CD8-positive, alpha-beta memory T cell (primary cell): Measurements from ENCODE around the gene SYVN1. TPM values are rescaled to one million over a fixed set of nuclear protein-coding genes. Genes with fewer than 3 reads are reported as not detected.
A peak's percentile ranks its signal among the peaks of the same experiment; 100 is the strongest.

ENCODE experiments used
- CTCF ChIA-PET: fragments of 350-600 bp; sonication (Branson Sonifier 250); formaldehyde crosslinking; loops from one replicate; lab custom pipeline; 2021; ENCODE audit warnings: antibody characterized with exemption; lab: Charles Lee
- POLR2A ChIA-PET: fragments of 350-600 bp; sonication (Branson Sonifier 250); formaldehyde crosslinking; loops from one replicate; lab custom pipeline; 2021; ENCODE audit warnings: antibody characterized with exemption; lab: Charles Lee
- DNase-seq, 5 donors: peaks; one replicate each; pipeline versions ENCODE4 v3.0.0 to v3.0.0-alpha.2; 2020 to 2022; ENCODE audit warnings: mixed read lengths in 1 of 5
- H3K27ac ChIP-seq: one replicate; pipeline ENCODE4 v1.7.0; 2013; ENCODE audit warnings: low read depth, mild to moderate bottlenecking, low read length, moderate library complexity
- H3K27me3 ChIP-seq: 2 replicates; pipeline ENCODE4 v1.7.0; 2013; ENCODE audit warnings: low read length, mild to moderate bottlenecking; ENCODE audit not compliant: insufficient read depth, poor library complexity, severe bottlenecking
- H3K36me3 ChIP-seq: 2 replicates; pipeline ENCODE4 v1.7.0; 2013; ENCODE audit warnings: mild to moderate bottlenecking, low read length, moderate library complexity; ENCODE audit not compliant: insufficient read depth
- H3K4me1 ChIP-seq: 2 replicates; pipeline ENCODE4 v1.7.0; 2013; ENCODE audit warnings: mild to moderate bottlenecking, low read length, moderate library complexity; ENCODE audit not compliant: insufficient read depth
- H3K4me3 ChIP-seq: 2 replicates; pipeline ENCODE4 v1.7.0; 2013; ENCODE audit warnings: mild to moderate bottlenecking, low read length
- H3K9me3 ChIP-seq: 2 replicates; pipeline ENCODE4 v1.7.0; 2013; ENCODE audit warnings: mild to moderate bottlenecking, low read length
- H3K27ac Mint-ChIP-seq, 8 donors: one replicate each; pipeline ENCODE4 v1.8.0; 2020 to 2021; ENCODE audit warnings: mixed read lengths in 8 of 8, mild to moderate bottlenecking in 6 of 8, inconsistent platforms in 3 of 8, moderate library complexity in 3 of 8
- H3K27me3 Mint-ChIP-seq, 2 donors: one replicate each; pipeline ENCODE4 v1.8.0; 2020 to 2021; ENCODE audit warnings: mixed read lengths in 2 of 2, mild to moderate bottlenecking in 1 of 2, moderate library complexity in 1 of 2
- H3K36me3 Mint-ChIP-seq, 3 donors: one replicate each; pipeline ENCODE4 v1.8.0; 2020 to 2021; ENCODE audit warnings: mixed read lengths in 3 of 3, inconsistent platforms in 1 of 3, mild to moderate bottlenecking in 1 of 3
- H3K4me1 Mint-ChIP-seq, 3 donors: one replicate each; pipeline ENCODE4 v1.8.0; 2020 to 2021; ENCODE audit warnings: mixed read lengths in 3 of 3, inconsistent platforms in 1 of 3, mild to moderate bottlenecking in 1 of 3
- H3K4me3 Mint-ChIP-seq, 7 donors: one replicate each; pipeline ENCODE4 v1.8.0; 2020 to 2021; ENCODE audit warnings: mixed read lengths in 7 of 7, mild to moderate bottlenecking in 6 of 7, moderate library complexity in 4 of 7, inconsistent platforms in 2 of 7
- H3K9me3 Mint-ChIP-seq, 5 donors: one replicate each; pipeline ENCODE4 v1.8.0; 2020 to 2022; ENCODE audit warnings: mixed read lengths in 5 of 5, mild to moderate bottlenecking in 3 of 5, moderate library complexity in 2 of 5, inconsistent platforms in 1 of 5
- polyA plus RNA-seq: library from polyadenylated mRNA; unstranded; fragments of 300-500 nt; fragmentation: Illumina TruSeq; gene quantifications from one replicate; pipeline ENCODE4 v1.2.3, GENCODE V29; 2021
- total RNA-seq, 2 experiments: library from RNA; stranded (reverse); gene quantifications; one replicate each; pipeline ENCODE4 v1.2.3, GENCODE V29; 2021

The SYVN1 gene
- total and polyA plus RNA-seq, 3 experiments from 2014 or later, result 19.6 to 39.7 (median 35.1) TPM

DNA sequence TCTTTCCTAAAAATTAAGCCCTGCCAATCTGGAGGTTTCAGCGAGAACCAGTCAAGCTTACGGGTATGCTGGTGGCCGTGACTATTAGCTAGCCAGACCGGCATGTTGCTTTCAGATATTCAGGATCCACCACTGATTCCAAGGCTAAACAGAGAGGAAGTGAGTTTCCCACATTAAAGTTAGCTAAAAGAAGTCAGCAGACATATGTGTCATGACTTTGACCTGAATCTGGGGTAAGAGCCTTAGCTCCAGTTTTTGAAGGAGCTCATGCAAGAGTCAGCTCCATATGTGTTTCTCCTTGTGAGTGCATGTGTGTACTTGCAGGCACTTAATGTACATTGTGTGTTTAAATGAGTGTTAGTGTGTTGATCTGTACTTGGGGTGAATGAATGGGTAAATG, 48.9 kb downstream of the SYVN1 start:
- H3K36me3 Mint-ChIP-seq, result peaks cover 4 to 55% (median 11%) of the 10 kb centered on the region in 3 donors
- Histone ChIP-seq H3K36me3 (peaks cover 13% of the 10 kb centered on the region), H3K27me3 (no peaks in the 10 kb centered on the region), H3K9me3 (no peaks in the 10 kb centered on the region), H3K27ac (no peak overlapping the region), H3K4me1 (peaks cover 26% of the 10 kb centered on the region), H3K4me3 (no peak overlapping the region)
- H3K4me3 Mint-ChIP-seq, result peak overlapping the region; percentile 91 to 96 (median 92)
- DNase-seq, result no peak
- H3K9me3 Mint-ChIP-seq, result no peaks in the 10 kb centered on the region
- peaks cover 23 to 32% (median 28%) of the 10 kb centered on the region in 3 donors for H3K4me1 Mint-ChIP-seq
- CTCF ChIA-PET, result interaction anchor here (0.7 to 2.0 kb wide), 5 partner anchors 12 to 71 kb away, joined by 4 to 7 read pairs (median 5); partner anchors contain the start of genes ARL2, FAU, MRPL49 and SNX15
- peaks cover 0 to 2% of the 10 kb centered on the region in 2 donors for H3K27me3 Mint-ChIP-seq
- POLR2A ChIA-PET, result interaction anchor here (0.8 to 1.4 kb wide), 2 partner anchors 32 to 37 kb away, joined by 3 to 6 read pairs; partner anchors contain the start of genes FAU, MRPL49 and ZNHIT2
- H3K27ac Mint-ChIP-seq, result peak overlapping the region; percentile 4 to 99 (median 97)

DNA sequence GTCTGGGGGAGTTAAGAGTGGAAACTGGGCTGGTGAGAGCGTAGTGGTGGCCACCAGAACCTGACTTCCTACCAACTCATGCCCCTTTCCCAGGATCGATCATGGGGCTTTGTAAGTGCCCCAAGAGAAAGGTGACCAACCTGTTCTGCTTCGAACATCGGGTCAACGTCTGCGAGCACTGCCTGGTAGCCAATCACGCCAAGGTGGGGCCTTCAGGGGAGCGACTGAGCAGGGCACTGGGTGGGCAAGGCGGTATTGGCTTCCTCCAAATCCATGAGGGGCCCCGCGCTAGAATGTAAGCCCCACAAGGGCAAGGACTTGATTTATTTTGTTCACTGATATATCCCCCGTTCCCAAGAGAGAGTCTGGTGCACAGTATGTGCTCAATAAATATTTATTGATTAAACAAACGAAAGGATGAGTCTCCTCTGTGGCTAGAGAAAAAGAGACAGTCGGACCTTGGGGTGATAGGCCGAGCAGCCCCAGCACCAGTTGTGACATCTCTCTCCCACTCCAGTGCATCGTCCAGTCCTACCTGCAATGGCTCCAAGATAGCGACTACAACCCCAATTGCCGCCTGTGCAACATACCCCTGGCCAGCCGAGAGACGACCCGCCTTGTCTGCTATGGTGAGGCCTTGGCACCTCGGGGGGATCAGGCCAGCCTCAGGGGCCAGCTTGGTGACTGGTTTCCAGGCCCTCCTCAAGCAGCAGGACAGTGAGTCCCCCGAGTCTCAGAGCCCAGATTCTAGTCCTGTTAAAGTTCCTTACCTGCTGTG, 49.5 kb downstream of the SYVN1 start:
- Histone ChIP-seq H3K27ac (peak overlapping the region; percentile 91), H3K36me3 (peaks cover 13% of the 10 kb centered on the region), H3K27me3 (no peaks in the 10 kb centered on the region), H3K4me1 (peaks cover 26% of the 10 kb centered on the region), H3K9me3 (no peaks in the 10 kb centered on the region), H3K4me3 (peak overlapping the region; percentile 86)
- Mint-ChIP-seq H3K4me1 (peaks cover 23 to 32% (median 28%) of the 10 kb centered on the region in 3 donors), H3K36me3 (peaks cover 4 to 55% (median 11%) of the 10 kb centered on the region in 3 donors), H3K27ac (peak overlapping the region; percentile 96 to 99 (median 97)), H3K27me3 (peaks cover 0 to 2% of the 10 kb centered on the region in 2 donors), H3K4me3 (peak overlapping the region; percentile 91 to 96 (median 92)), H3K9me3 (no peaks in the 10 kb centered on the region)
- CTCF ChIA-PET, result interaction anchor here (0.7 to 2.0 kb wide), 5 partner anchors 12 to 71 kb away, joined by 4 to 7 read pairs (median 5); partner anchors contain the start of genes ARL2, FAU, MRPL49 and SNX15
- DNase-seq, result no peak
- POLR2A ChIA-PET, result interaction anchor here (0.8 to 1.4 kb wide), 2 partner anchors 33 to 37 kb away, joined by 3 to 6 read pairs; partner anchors contain the start of genes FAU, MRPL49 and ZNHIT2

DNA sequence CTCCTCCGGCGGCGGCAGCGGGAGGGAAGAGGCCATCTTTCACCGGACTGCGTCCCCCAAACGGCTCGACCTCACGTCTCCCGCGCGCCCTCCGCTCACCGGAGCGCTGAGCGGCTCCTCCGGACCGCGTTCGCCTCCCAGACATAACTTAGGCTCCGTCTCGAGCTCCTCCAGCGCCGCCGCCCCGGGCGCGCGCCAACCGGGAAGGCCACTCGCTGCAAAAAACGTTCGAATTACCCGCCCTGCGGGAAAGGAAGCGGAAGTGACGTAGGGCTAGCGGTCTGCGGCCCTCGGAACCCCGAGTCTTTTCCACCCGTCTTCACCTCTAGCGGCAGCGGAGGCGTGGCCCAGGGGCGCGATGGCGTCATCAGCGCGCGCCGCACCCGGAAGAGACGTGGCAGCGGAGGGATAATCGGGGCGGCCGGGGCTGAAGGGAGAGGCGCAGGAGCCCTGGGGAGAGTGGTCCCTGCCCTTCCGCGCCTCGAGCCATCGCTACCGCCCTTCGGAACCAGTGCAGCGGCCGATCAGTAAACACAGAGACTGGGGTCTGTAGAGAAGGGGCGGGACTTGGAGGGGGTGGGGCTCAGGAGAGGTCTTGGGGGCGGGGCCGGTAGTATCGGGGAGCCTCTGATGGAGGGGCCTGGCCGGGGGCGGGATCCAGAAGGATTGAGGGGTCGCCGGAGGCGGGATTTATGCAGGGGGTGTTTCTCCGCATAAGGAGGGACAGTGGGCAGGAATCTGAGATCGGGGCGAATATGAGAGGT, 50.3 kb downstream of the SYVN1 start, which contains the start of the genes CDCA5 and ZFPL1:
Gene CDCA5 (minus strand): TSS at position 207 of the 764 bp plus-strand sequence. CDS start 62 bp downstream, at position 145.
Gene ZFPL1 (plus strand): TSS at position 389 of the 764 bp plus-strand sequence. CDS start 477 bp downstream, outside the sequence.
- Histone ChIP-seq H3K27me3 (no peaks in the 10 kb centered on the region), H3K4me3 (peak within 1 kb of the TSS; percentile 86), H3K27ac (peak within 1 kb of the TSS; percentile 91), H3K4me1 (peaks cover 26% of the 10 kb centered on the region), H3K9me3 (no peaks in the 10 kb centered on the region), H3K36me3 (peaks cover 13% of the 10 kb centered on the region)
- Mint-ChIP-seq H3K4me3 (peak within 1 kb of the TSS; percentile 91 to 96 (median 92)), H3K4me1 (peaks cover 23 to 32% (median 28%) of the 10 kb centered on the region in 3 donors), H3K27me3 (peaks cover 0 to 2% of the 10 kb centered on the region in 2 donors), H3K9me3 (no peaks in the 10 kb centered on the region), H3K36me3 (peaks cover 4 to 47% (median 11%) of the 10 kb centered on the region in 3 donors), H3K27ac (peak within 1 kb of the TSS; percentile 96 to 99 (median 97))
- DNase-seq, result peak; percentile 93 to 97 (median 96)
- ChIA-PET CTCF (interaction anchor here (1.7 to 2.4 kb wide), 2 partner anchors 27 to 38 kb away, joined by 5 to 13 read pairs; partner anchors contain the start of genes FAU, MRPL49 and TM7SF2), POLR2A (no interaction called here)

DNA sequence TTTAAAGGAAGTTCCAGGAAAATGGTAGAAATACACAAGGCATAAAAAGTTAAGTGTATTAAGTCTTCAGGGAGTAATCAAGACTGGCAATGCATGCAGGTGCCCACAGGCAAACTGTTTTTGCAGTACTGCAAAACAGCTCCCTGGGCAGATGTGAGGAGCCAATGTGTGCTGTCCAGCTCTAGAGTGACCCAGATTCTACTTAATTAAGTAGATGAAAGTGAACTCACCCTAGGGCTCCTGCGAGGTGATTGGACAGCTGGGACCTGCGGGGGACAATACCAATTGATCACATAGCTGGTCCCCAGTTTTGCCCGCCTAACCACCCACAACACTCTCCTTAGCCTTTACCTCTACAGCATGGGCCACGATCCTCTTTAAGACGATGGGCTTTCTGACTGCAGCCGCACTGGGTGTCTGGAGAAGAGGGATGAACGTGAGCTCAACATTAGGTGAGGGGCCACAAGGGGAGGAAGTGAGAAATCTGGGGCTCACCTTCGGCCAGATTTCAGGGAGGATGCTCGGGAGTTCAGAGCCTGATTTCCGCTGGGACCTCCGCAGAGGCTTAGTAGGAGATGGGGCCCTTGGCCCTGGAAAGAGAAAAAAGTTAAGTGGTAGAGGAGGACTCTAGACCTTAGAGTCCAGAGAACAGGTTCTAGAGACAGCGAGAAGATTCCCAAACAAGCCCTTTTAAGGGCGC, 51.0 kb downstream of the SYVN1 start:
- H3K36me3 ChIP-seq, result peaks cover 13% of the 10 kb centered on the region
- peak overlapping the region; percentile 91 for H3K27ac ChIP-seq
- no peaks in the 10 kb centered on the region for H3K27me3 ChIP-seq
- H3K4me3 ChIP-seq, result peak overlapping the region; percentile 86
- peaks cover 23 to 36% (median 31%) of the 10 kb centered on the region in 3 donors for H3K4me1 Mint-ChIP-seq
- ChIA-PET POLR2A (no interaction called here), CTCF (interaction anchor here (1.1 to 2.4 kb wide), 4 partner anchors 16 to 70 kb away, joined by 3 to 13 read pairs (median 4); partner anchors contain the start of genes FAU, MRPL49 and TM7SF2)
- H3K27ac Mint-ChIP-seq, result peak overlapping the region; percentile 96 to 99 (median 97)
- peaks cover 29% of the 10 kb centered on the region for H3K4me1 ChIP-seq
- DNase-seq, result no peak
- H3K9me3 Mint-ChIP-seq, result no peaks in the 10 kb centered on the region
- peak overlapping the region; percentile 91 to 96 (median 92) for H3K4me3 Mint-ChIP-seq
- no peaks in the 10 kb centered on the region for H3K9me3 ChIP-seq
- peaks cover 0 to 2% of the 10 kb centered on the region in 2 donors for H3K27me3 Mint-ChIP-seq
- peaks cover 4 to 40% (median 5%) of the 10 kb centered on the region in 3 donors for H3K36me3 Mint-ChIP-seq

DNA sequence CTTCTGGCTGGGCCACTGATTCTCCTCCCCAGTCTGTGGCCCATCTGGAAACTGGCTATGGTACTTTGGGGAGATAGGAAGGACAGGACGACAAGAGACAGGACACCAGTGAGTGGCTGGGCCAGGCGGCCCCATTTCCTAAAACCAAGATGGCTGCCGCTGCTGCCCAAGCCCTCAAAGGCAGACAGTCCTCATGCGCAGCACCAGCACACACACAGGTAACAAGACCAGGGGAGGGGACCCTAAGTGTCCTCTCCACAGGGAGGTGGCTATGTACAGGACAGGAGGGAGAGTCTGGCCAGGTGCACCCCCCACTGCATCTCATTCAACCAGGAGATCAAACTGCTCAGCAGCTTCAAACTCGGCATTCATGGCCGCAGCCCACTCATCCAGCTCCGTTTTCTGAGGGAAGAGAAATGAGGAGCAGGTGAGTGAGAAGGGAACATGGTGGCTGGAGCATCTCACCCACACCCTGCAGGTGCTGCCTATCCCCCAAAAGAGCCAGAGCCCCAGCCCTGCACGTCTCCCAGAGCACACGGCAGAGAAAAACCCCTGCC, 55.5 kb downstream of the SYVN1 start:
- no peaks in the 10 kb centered on the region for H3K9me3 ChIP-seq
- DNase-seq, result no peak
- Mint-ChIP-seq H3K4me1 (peaks cover 9 to 23% (median 14%) of the 10 kb centered on the region in 3 donors), H3K27me3 (peaks cover 0 to under 1% of the 10 kb centered on the region in 2 donors), H3K36me3 (peaks cover 0 to 1% (median 0%) of the 10 kb centered on the region in 3 donors), H3K27ac (peak overlapping the region in 5 of 8 donors; percentile 35 to 74 (median 45)), H3K9me3 (no peaks in the 10 kb centered on the region), H3K4me3 (no peak overlapping the region)
- no peaks in the 10 kb centered on the region for H3K36me3 ChIP-seq
- H3K4me1 ChIP-seq, result peaks cover 9% of the 10 kb centered on the region
- H3K4me3 ChIP-seq, result no peak overlapping the region
- no peaks in the 10 kb centered on the region for H3K27me3 ChIP-seq
- ChIA-PET POLR2A (interaction anchor here (0.6 kb wide), 1 partner anchor 45 kb away, joined by 4 read pairs; no protein-coding TSS in a partner anchor), CTCF (interaction anchor here (0.7 to 1.1 kb wide), 3 partner anchors 65 to 66 kb away, joined by 3 to 5 read pairs (median 4); partner anchors contain the start of gene ARL2)
- no peak overlapping the region for H3K27ac ChIP-seq

DNA sequence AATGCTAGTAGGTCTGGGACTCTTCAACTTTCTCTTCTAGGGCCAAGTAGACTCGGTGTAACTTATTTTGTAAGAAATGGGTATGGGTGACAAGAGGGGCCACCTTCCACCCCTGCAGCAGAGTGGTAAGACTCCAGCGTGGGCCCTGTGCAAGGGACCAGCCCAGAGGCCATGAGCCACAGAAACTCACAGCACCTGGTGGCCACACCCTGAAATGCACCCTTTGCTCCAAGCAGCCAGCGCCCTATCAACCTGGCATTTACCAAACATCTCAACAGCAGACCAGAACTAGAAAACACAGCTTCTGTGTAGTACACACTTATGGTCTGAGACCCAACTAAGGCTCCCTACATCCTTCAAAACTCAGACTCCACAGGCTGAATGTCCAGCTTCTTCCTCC, 56.2 kb downstream of the SYVN1 start:
- Mint-ChIP-seq H3K9me3 (no peaks in the 10 kb centered on the region), H3K4me3 (peak overlapping the region in 1 of 7 donors; percentile 59), H3K27me3 (no peaks in the 10 kb centered on the region), H3K36me3 (no peaks in the 10 kb centered on the region), H3K27ac (peak overlapping the region in 7 of 8 donors; percentile 35 to 95 (median 68)), H3K4me1 (peaks cover 4 to 15% (median 7%) of the 10 kb centered on the region in 3 donors)
- CTCF ChIA-PET, result interaction anchor here (0.7 to 1.1 kb wide), 2 partner anchors 64 to 66 kb away, joined by 4 to 5 read pairs; partner anchors contain the start of gene ARL2
- Histone ChIP-seq H3K4me3 (no peak overlapping the region), H3K27me3 (no peaks in the 10 kb centered on the region), H3K9me3 (no peaks in the 10 kb centered on the region), H3K36me3 (no peaks in the 10 kb centered on the region), H3K4me1 (peaks cover 5% of the 10 kb centered on the region), H3K27ac (no peak overlapping the region)
- DNase-seq, result peak; percentile 41 to 79 (median 50)
- POLR2A ChIA-PET, result no interaction called here
